IPS-18a (cell line): Measurements from ENCODE around the gene NEUROD2.
"Not testable (repeated sequence)": the region's sequence is repeated elsewhere in the genome, so short reads cannot be mapped to it uniquely, and the experiment has no call there.

Experiments used
- H3K27ac ChIP-seq: one replicate; pipeline ENCODE4 v1.5.1; 2013; ENCODE audit warnings: low read length
- H3K27me3 ChIP-seq: one replicate; pipeline ENCODE4 v1.6.1; 2013; ENCODE audit warnings: mild to moderate bottlenecking, low read length; ENCODE audit not compliant: control insufficient read depth, insufficient read depth
- H3K36me3 ChIP-seq: one replicate; pipeline ENCODE4 v1.6.1; 2013; ENCODE audit warnings: low read depth, low read length; ENCODE audit not compliant: control insufficient read depth
- H3K4me1 ChIP-seq: one replicate; pipeline ENCODE4 v1.6.1; 2013; ENCODE audit warnings: low read depth, low read length; ENCODE audit not compliant: control insufficient read depth
- H3K4me3 ChIP-seq: one replicate; pipeline ENCODE4 v1.5.1; 2013; ENCODE audit warnings: low read length
- H3K9ac ChIP-seq: one replicate; pipeline ENCODE4 v1.6.1; 2013; ENCODE audit warnings: mild to moderate bottlenecking, low read length, moderate library complexity
- H3K9me3 ChIP-seq: one replicate; pipeline ENCODE4 v1.6.1; 2013; ENCODE audit warnings: low read depth, low read length; ENCODE audit not compliant: control insufficient read depth

NEUROD2 gene

GRCh38 chr17:39596543-39597267, 11.0 kb downstream of the NEUROD2 start:
- Histone ChIP-seq H3K27ac (no peak overlapping the region), H3K36me3 (no peaks in the 10 kb centered on the region), H3K9me3 (no peaks in the 10 kb centered on the region), H3K4me3 (peak overlapping the region; percentile 4), H3K4me1 (peaks cover 14% of the 10 kb centered on the region), H3K27me3 (peaks cover 100% of the 10 kb centered on the region), H3K9ac (no peak overlapping the region)

- H3K9me3 ChIP-seq: no peaks in the 10 kb centered on the region
These were observed 11.7 kb downstream of the NEUROD2 start for GRCh38 chr17:39595928-39596510.

DNA sequence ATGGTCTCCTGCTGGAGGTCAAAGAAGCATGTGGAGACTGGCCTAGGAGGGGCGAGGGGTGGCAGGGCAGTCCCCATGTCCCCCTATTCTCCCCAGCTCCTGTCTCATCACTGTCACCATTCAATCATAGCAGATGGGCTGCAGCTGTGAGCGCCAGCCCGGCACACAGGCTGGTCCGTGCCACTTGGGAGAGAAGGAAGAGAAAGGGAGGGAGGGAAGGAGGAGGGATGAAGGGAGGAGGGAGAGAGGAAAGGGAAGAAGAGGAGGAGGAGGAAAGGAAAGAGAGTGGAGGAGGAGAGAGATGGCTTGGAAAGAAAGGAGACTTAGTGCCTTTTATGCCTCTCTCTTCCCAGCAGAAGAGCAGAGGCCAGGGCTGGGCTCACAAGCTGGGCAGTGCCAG, 12.4 kb downstream of the NEUROD2 start:
- H3K27ac ChIP-seq: no peak overlapping the region
- H3K4me3 ChIP-seq: no peak overlapping the region
- H3K27me3 ChIP-seq: peaks cover 94% of the 10 kb centered on the region
- H3K4me1 ChIP-seq: peaks cover 12% of the 10 kb centered on the region
- no peaks in the 10 kb centered on the region for H3K36me3 ChIP-seq
- no peak overlapping the region for H3K9ac ChIP-seq
- H3K9me3 ChIP-seq: no peaks in the 10 kb centered on the region

More at GRCh38 chr17:39595928-39596510, 11.7 kb downstream of the NEUROD2 start:
- H3K4me3 ChIP-seq: no peak overlapping the region
- H3K9ac ChIP-seq: no peak overlapping the region
- peaks cover 12% of the 10 kb centered on the region for H3K4me1 ChIP-seq
- H3K27me3 ChIP-seq: peaks cover 100% of the 10 kb centered on the region
- no peaks in the 10 kb centered on the region for H3K36me3 ChIP-seq
- no peak overlapping the region for H3K27ac ChIP-seq

DNA sequence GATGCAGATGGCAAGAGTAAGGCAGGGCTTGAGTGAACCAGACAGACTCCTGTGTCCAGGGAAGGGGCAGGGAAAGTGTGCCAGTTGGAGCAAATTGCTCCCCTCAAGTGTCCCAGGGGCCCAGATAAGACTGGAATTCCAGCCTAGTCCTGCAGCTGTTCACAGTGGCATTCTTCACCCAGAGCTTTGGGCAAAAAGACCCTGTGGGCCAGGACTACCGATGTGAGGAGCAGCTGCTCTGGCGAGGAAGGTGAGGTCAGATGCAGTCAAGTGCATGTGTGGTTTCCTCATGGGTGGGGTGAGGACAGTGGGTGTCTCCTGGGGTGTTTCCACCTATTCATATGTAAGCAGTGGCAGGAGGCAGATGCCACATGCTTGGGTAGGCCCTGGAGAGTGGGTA, 14.3 kb downstream of the NEUROD2 start:
- H3K36me3 ChIP-seq: no peaks in the 10 kb centered on the region
- no peak overlapping the region for H3K27ac ChIP-seq
- H3K9ac ChIP-seq: no peak overlapping the region
- peaks cover 4% of the 10 kb centered on the region for H3K4me1 ChIP-seq
- H3K4me3 ChIP-seq: no peak overlapping the region
- peaks cover 75% of the 10 kb centered on the region for H3K27me3 ChIP-seq
- no peaks in the 10 kb centered on the region for H3K9me3 ChIP-seq

- peaks cover 64% of the 10 kb centered on the region for H3K27me3 ChIP-seq
These were observed 15.5 kb downstream of the NEUROD2 start for GRCh38 chr17:39591958-39592954.

DNA sequence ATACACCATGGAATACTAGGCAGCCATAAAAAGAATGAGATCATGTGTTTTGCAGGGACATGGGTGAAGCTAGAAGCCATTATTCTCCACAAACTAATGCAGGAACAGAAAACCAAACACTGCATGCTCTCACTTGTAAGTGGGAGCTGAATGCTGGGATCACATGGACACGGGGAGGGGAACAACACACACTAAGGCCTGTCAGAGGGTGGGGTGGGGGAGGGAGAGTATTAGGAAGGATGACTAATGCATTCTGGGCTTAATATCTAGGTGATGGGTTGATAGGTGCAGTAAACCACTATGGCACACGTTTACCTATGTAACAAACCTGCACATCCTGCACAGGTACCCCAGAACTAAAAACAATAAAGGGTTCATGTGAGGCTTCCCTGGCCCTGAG, 17.5 kb downstream of the NEUROD2 start:
- not testable (repeated sequence) for H3K9me3 ChIP-seq, H3K4me1 ChIP-seq, H3K27ac ChIP-seq, H3K36me3 ChIP-seq, H3K4me3 ChIP-seq, H3K9ac ChIP-seq
- peaks cover 43% of the 10 kb centered on the region for H3K27me3 ChIP-seq

More at GRCh38 chr17:39591958-39592954, 15.5 kb downstream of the NEUROD2 start:
- Histone ChIP-seq H3K4me3 (peak overlapping the region; percentile 8), H3K9me3 (no peaks in the 10 kb centered on the region), H3K36me3 (no peaks in the 10 kb centered on the region), H3K9ac (no peak overlapping the region), H3K27ac (no peak overlapping the region), H3K4me1 (peaks cover 4% of the 10 kb centered on the region)

- Histone ChIP-seq H3K4me1 (peaks cover 22% of the 10 kb centered on the region), H3K27me3 (no peaks in the 10 kb centered on the region), H3K9me3 (no peaks in the 10 kb centered on the region), H3K9ac (no peak overlapping the region), H3K36me3 (no peaks in the 10 kb centered on the region), H3K27ac (no peak overlapping the region), H3K4me3 (no peak overlapping the region)
These were observed 25.1 kb downstream of the NEUROD2 start for GRCh38 chr17:39582658-39583057.

DNA sequence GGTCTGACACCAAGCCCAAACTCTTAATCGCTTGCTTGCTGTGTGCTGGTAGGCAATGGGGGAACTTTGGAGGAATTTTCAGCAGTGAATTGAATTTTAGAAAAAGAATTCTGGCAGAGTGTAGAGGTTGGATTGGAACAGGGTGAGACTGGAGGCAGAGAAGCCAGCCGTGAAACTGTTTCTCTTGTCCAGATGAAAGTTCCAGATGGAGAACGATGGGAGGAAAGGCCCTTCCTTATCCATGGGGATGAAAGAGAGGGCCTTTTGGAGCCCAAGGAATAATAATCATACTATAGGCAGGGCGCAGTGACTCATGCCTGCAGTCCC, 26.0 kb downstream of the NEUROD2 start:
- Histone ChIP-seq H3K9ac (no peak overlapping the region), H3K36me3 (no peaks in the 10 kb centered on the region), H3K27ac (no peak overlapping the region), H3K27me3 (no peaks in the 10 kb centered on the region), H3K4me1 (peaks cover 22% of the 10 kb centered on the region), H3K4me3 (no peak overlapping the region), H3K9me3 (no peaks in the 10 kb centered on the region)

DNA sequence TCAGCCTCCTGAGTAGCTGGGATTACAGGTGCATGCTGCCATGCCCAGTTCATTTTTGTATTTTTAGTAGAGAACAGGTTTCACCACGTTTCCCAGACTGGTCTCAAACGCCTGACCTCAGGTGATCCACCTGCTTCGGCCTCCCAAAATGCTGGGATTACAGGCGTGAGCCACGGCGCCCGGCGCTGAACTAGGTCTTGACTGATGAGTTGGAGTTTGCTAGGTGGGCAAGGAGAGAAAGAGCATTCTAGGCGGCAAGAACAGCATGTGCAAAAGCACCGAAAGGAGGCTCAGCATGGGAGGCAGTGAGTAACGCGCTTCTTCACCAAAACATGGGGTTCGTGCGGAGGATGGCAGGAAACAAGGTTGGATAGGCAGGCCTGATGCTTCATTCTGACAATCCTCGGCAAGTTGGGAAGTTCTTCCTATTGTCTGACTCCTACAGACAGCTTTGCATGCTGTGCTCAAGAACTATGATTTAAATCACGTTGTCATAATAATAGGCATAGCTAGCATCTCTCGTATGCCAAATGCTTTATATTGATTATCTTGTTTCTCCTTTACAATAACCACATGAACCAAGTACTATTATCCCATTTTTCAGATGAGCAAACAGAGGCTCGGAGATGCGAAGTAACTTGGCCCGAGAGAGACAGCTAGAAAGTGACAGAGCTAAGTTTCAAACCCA, 26.5 kb downstream of the NEUROD2 start:
- Histone ChIP-seq H3K4me1 (peaks cover 22% of the 10 kb centered on the region), H3K36me3 (no peaks in the 10 kb centered on the region), H3K9ac (no peak overlapping the region), H3K27me3 (peaks cover 4% of the 10 kb centered on the region), H3K9me3 (no peaks in the 10 kb centered on the region), H3K27ac (no peak overlapping the region), H3K4me3 (no peak overlapping the region)

GRCh38 chr17:39580082-39580468, 27.6 kb downstream of the NEUROD2 start:
- Histone ChIP-seq H3K9ac (no peak overlapping the region), H3K27ac (no peak overlapping the region), H3K36me3 (no peaks in the 10 kb centered on the region), H3K27me3 (peaks cover 8% of the 10 kb centered on the region), H3K9me3 (no peaks in the 10 kb centered on the region), H3K4me1 (peaks cover 24% of the 10 kb centered on the region), H3K4me3 (no peak overlapping the region)
